SK-N-SH (cell line): Measurements from ENCODE around the gene PRDM15.

ENCODE experiments used
- ELF1 ChIP-seq: IDR thresholded peaks from 2 replicates; pipeline ENCODE4 v1.4.0; 2012
- FOXJ3 ChIP-seq: sonication (generic); formaldehyde crosslinking; IDR thresholded peaks from 2 replicates; pipeline ENCODE4 v1.5.1; 2020; ENCODE audit warnings: mild to moderate bottlenecking, missing genetic modification reagents
- SIN3A ChIP-seq: IDR thresholded peaks from 2 replicates; pipeline ENCODE4 v1.6.1; 2012; ENCODE audit warnings: low read depth, mild to moderate bottlenecking, low read length, moderate library complexity, borderline replicate concordance
- SMC3 ChIP-seq: IDR thresholded peaks from 2 replicates; pipeline ENCODE4 v1.6.1; 2012; ENCODE audit warnings: low read depth, low read length, improper control_type of control experiment
- TEAD4 ChIP-seq: IDR thresholded peaks from 2 replicates; pipeline ENCODE4 v1.4.0; 2012; ENCODE audit warnings: mild to moderate bottlenecking, borderline replicate concordance; ENCODE audit not compliant: insufficient read depth
- YY1 ChIP-seq: IDR thresholded peaks from 2 replicates; pipeline ENCODE4 v1.4.0; 2012; ENCODE audit warnings: low read depth, mild to moderate bottlenecking

DNA sequence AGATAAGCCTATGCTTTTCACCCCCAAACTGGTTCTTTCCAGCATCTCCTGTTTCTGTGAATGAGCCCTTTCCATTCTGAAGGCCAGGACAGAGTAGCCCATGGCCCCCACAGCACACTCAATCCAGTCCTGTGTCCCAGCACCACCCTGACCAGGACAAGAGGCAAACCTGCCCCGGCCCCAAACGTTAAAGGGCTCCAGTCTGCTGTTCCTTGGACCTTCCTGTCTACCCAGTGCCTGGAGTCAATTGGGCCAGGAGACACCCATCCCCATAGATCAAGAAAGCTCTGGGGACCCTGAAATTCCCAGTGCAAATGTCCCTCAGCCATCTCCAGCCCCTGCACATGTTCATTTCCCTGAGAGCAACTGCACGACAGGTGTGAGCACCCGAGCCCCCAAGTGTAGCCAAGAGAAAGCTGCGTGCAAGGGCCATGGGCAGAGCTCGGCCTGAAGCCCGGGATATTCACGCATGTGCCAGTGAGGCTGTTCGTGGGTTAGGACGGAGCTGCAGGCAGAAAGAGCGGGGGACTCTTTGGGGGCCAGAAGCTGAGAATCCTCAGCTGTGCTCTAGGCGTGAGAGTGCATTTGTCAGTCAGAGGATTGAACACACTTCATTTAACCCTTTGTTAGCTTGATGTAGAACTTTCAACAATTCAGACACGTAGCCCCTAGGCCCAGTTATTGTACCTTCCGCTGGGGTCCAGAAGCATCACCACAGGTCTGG, 108.1 kb downstream of the PRDM15 start:
- TF ChIP-seq TEAD4, result no peak
- no peak for TF ChIP-seq ELF1
- no peak for TF ChIP-seq FOXJ3 (CRISPR knock-in tag)
- no peak for TF ChIP-seq YY1
- TF ChIP-seq SMC3, result no peak
- TF ChIP-seq SIN3A, result no peak
